K562 (cell line): ENCODE results near the gene CHMP1A. TPM values are rescaled to one million over a fixed set of nuclear protein-coding genes. Genes with fewer than 3 reads are reported as not detected.

Experiments
- ATAC-seq: fragments of 200-7000 bp; cut with Tn5 transposase; 3 replicates; pipeline ENCODE4 v1.9.1; 2020; ENCODE audit warnings: moderate library complexity
- BruUV-seq: library from RNA; stranded (reverse); fragments of 400-500 nt; replicated peaks from 2 replicates; lab custom pipeline; 2021; lab: Mats Ljungman, UMichigan
- CTCF ChIA-PET: fragments of 300-600 bp; formaldehyde crosslinking; extraction: SDS; loops from one replicate; lab custom pipeline; 2021; ENCODE audit warnings: low intra/inter-chr PET ratio; lab: Yijun Ruan, JAX
- POLR2A ChIA-PET: fragments of 300-600, 350-650 bp; sonication (Branson Sonifier 250); formaldehyde crosslinking; extraction: SDS; loops from one replicate; lab custom pipeline; 2021; ENCODE audit warnings: antibody characterized with exemption, inconsistent platforms; lab: Yijun Ruan, JAX
- DNase-seq, 4 experiments: peaks; one replicate each; pipeline versions ENCODE4 v3.0.0 to v3.0.0-alpha.2; 2011 to 2018; ENCODE audit warnings: low spot score in 3 of 4, mixed read lengths in 3 of 4; ENCODE audit errors: extremely low read depth in 1 of 4
- FAIRE-seq: peaks from 2 replicates; lab custom pipeline; 2011; peaks lifted over from hg19 to GRCh38; lab: Jason Lieb, UNC
- H2AFZ ChIP-seq: 2 replicates; pipeline ENCODE4 v1.6.0; 2011; ENCODE audit warnings: low read depth, low read length, control low read depth, inconsistent platforms
- H3K27ac ChIP-seq: fragments of 200-600 bp; 3 replicates; pipeline ENCODE4 v1.8.0; 2011; ENCODE audit warnings: low read depth, mild to moderate bottlenecking, control low read depth, inconsistent platforms, low read length, moderate library complexity, mixed read lengths; ENCODE audit errors: extremely low read depth
- H3K27me3 ChIP-seq, 2 experiments: fragments of 300-600 bp in 1 of 2; 2 replicates in 1 of 2; 3 replicates in 1 of 2; pipeline versions ENCODE4 v1.6.0 to v1.8.0; 2011; ENCODE audit warnings: inconsistent platforms in 2 of 2, low read length in 2 of 2, mild to moderate bottlenecking in 1 of 2, mixed read lengths in 1 of 2, moderate library complexity in 1 of 2; ENCODE audit not compliant: control insufficient read depth in 2 of 2, insufficient read depth in 2 of 2
- H3K36me3 ChIP-seq: fragments of 300-600 bp; 3 replicates; pipeline ENCODE4 v1.8.0; 2011; ENCODE audit warnings: mild to moderate bottlenecking, low read length, inconsistent platforms; ENCODE audit not compliant: control insufficient read depth, insufficient read depth
- H3K4me1 ChIP-seq, 2 experiments: fragments of 200-600 bp in 1 of 2; replicated peaks in 1 of 2; 2 replicates in 1 of 2; 3 replicates in 1 of 2; pipeline versions ENCODE4 v1.5.1 to v1.8.0; 2011; ENCODE audit warnings: inconsistent platforms in 2 of 2, low read length in 2 of 2, mild to moderate bottlenecking in 1 of 2, mixed read lengths in 1 of 2, moderate library complexity in 1 of 2; ENCODE audit not compliant: control insufficient read depth in 2 of 2, insufficient read depth in 2 of 2
- H3K4me2 ChIP-seq: 2 replicates; pipeline ENCODE4 v1.6.1; 2011; ENCODE audit warnings: low read length, control low read depth, inconsistent platforms, mixed read lengths; ENCODE audit not compliant: insufficient read depth
- H3K4me3 ChIP-seq: fragments of 200-600 bp; sonication (generic), shearing (Covaris generic); 2 replicates; pipeline ENCODE4 v1.5.1; 2016; ENCODE audit warnings: control low read depth, inconsistent platforms
- H3K79me2 ChIP-seq: fragments of 200-600 bp; 3 replicates; pipeline ENCODE4 v1.8.0; 2011; ENCODE audit warnings: low read length, inconsistent platforms; ENCODE audit not compliant: control insufficient read depth, insufficient read depth
- H3K9ac ChIP-seq, 2 experiments: 2 replicates each; pipeline versions ENCODE4 v1.6.0 to v1.6.1; 2011; ENCODE audit warnings: low read depth in 2 of 2, low read length in 2 of 2, control low read depth in 1 of 2, inconsistent platforms in 1 of 2, mild to moderate bottlenecking in 1 of 2, mixed read lengths in 1 of 2; ENCODE audit not compliant: insufficient read depth in 1 of 2
- H3K9me1 ChIP-seq: one replicate; pipeline ENCODE4 v1.6.0; 2011; ENCODE audit warnings: inconsistent platforms, mild to moderate bottlenecking, low read length, moderate library complexity; ENCODE audit not compliant: control insufficient read depth, insufficient read depth
- H3K9me3 ChIP-seq: replicated peaks from 2 replicates; pipeline ENCODE4 v1.5.1; 2011; ENCODE audit warnings: low read depth, low read length, inconsistent platforms; ENCODE audit not compliant: control insufficient read depth, insufficient read depth
- H4K20me1 ChIP-seq: replicated peaks from 2 replicates; pipeline ENCODE4 v1.6.1; 2011; ENCODE audit warnings: low read length, inconsistent platforms, mixed read lengths; ENCODE audit not compliant: control insufficient read depth, insufficient read depth
- CBFA2T3 ChIP-seq: fragments of 450-650 bp; IDR thresholded peaks from 2 replicates; pipeline ENCODE4 v1.6.1; 2017
- CC2D1A ChIP-seq: fragments of 450-650 bp; IDR thresholded peaks from 2 replicates; pipeline ENCODE4 v1.6.1; 2017; ENCODE audit warnings: mild to moderate bottlenecking
- GTF2A2 ChIP-seq: IDR thresholded peaks from 2 replicates; pipeline ENCODE4 v1.6.1; 2016; ENCODE audit warnings: mild to moderate bottlenecking, missing genetic modification characterization, missing compliant biosample characterization
- NCOA2 ChIP-seq, 2 experiments: fragments of 450-650 bp; IDR thresholded peaks; 2 replicates each; pipeline ENCODE4 v1.6.1; 2018; ENCODE audit warnings: mild to moderate bottlenecking in 2 of 2, moderate library complexity in 1 of 2; ENCODE audit not compliant: partially characterized antibody in 2 of 2
- NR4A1 ChIP-seq, 2 experiments: fragments of 250-450 bp in 1 of 2; fragments of 450-650 bp in 1 of 2; sonication (Bioruptor Pico) in 1 of 2; IDR thresholded peaks; 2 replicates each; pipeline versions ENCODE4 v1.4.0 to v1.6.1; 2016 to 2020; ENCODE audit warnings: mild to moderate bottlenecking in 2 of 2, missing compliant biosample characterization in 1 of 2, missing genetic modification characterization in 1 of 2, moderate library complexity in 1 of 2
- RB1 ChIP-seq: fragments of 450-650 bp; IDR thresholded peaks from 2 replicates; pipeline ENCODE4 v1.6.1; 2017; ENCODE audit warnings: low read depth, mild to moderate bottlenecking
- ZBTB17 ChIP-seq: fragments of 450-650 bp; formaldehyde crosslinking; IDR thresholded peaks from 2 replicates; pipeline ENCODE4 v1.4.0; 2020; ENCODE audit warnings: mild to moderate bottlenecking
- WGBS: fragments of 100-300 bp; shearing (Covaris generic); methylation state at CpG from one replicate; pipeline ENCODE4 v1.1.6; 2016; ENCODE audit warnings: low coverage, mixed read lengths; ENCODE audit not compliant: insufficient coverage; ENCODE audit errors: missing lambda C conversion rate; 5-methylcytosine and 5-hydroxymethylcytosine counted together
- in situ Hi-C: fragments of 300-500 bp; cut with MboI; formaldehyde crosslinking; loops from 4 replicates; pipeline ENCODE4 v1.15.0; 2018; ENCODE audit warnings: inconsistent platforms, mixed read lengths
- intact Hi-C: fragments of 100-400 bp; cut with micrococcal nuclease; formaldehyde crosslinking; loops from 2 replicates; pipeline ENCODE4 v1.14.2; 2022
- polyA plus RNA-seq, 8 experiments: library from polyadenylated mRNA; depleted of rRNA in 4 of 8; stranded (reverse) in 5 of 8; unstranded in 3 of 8; fragments of >200 nt; fragmentation: Nextera tagmentation in 2 of 8; fragmentation: Illumina TruSeq in 1 of 8; extraction: Ambion mirVana in 2 of 8; extraction: Trizol in 1 of 8; gene quantifications; 2 replicates each; pipeline versions ENCODE4 v1.2.1 to v1.2.3, GENCODE V29; 2011 to 2014; ENCODE audit warnings: inconsistent platforms in 1 of 8, missing spikeins in 1 of 8
- total RNA-seq, 7 experiments: library from RNA; depleted of rRNA in 6 of 7; stranded (reverse); fragments of >200 nt in 6 of 7; fragmentation: Illumina TruSeq in 2 of 7; extraction: Trizol in 2 of 7; gene quantifications; 2 replicates each; pipeline versions ENCODE4 v1.2.1 to v1.2.3, GENCODE V29; 2011 to 2021; ENCODE audit warnings: low replicate concordance in 1 of 7
- TF ChIP-seq, protein P1 (sequence below): fragments of 450-650 bp; IDR thresholded peaks from 2 replicates; pipeline ENCODE4 v1.6.1; 2016
- TF ChIP-seq, protein P2 (sequence below): fragments of 450-650 bp; formaldehyde crosslinking; IDR thresholded peaks from 2 replicates; pipeline ENCODE4 v1.4.0; 2022; ENCODE audit warnings: missing genetic modification characterization
- TF ChIP-seq, protein P3 (sequence below), 3 experiments: fragments of 200-800 bp in 1 of 3; fragments of 250-450 bp in 1 of 3; fragments of 450-650 bp in 1 of 3; sonication (Bioruptor Pico) in 1 of 3; sonication (Bioruptor generic) in 1 of 3; formaldehyde crosslinking in 1 of 3; IDR thresholded peaks; 2 replicates each; pipeline versions ENCODE4 v1.6.1 to v1.8.0; 2016 to 2022; ENCODE audit warnings: mild to moderate bottlenecking in 2 of 3, missing genetic modification characterization in 2 of 3, missing compliant biosample characterization in 1 of 3, moderate library complexity in 1 of 3
- TF ChIP-seq, protein P4 (sequence below): fragments of 250-450 bp; sonication (Bioruptor Pico); IDR thresholded peaks from 2 replicates; pipeline ENCODE4 v1.4.0; 2020; ENCODE audit warnings: mild to moderate bottlenecking

CHMP1A gene
- total and polyA plus RNA-seq, 9 of the 15 experiments (the other 6 are each of a cell fraction or from before 2014, with no cell fraction given) = 0.83 to 79.9 (median 45.2) TPM

DNA sequence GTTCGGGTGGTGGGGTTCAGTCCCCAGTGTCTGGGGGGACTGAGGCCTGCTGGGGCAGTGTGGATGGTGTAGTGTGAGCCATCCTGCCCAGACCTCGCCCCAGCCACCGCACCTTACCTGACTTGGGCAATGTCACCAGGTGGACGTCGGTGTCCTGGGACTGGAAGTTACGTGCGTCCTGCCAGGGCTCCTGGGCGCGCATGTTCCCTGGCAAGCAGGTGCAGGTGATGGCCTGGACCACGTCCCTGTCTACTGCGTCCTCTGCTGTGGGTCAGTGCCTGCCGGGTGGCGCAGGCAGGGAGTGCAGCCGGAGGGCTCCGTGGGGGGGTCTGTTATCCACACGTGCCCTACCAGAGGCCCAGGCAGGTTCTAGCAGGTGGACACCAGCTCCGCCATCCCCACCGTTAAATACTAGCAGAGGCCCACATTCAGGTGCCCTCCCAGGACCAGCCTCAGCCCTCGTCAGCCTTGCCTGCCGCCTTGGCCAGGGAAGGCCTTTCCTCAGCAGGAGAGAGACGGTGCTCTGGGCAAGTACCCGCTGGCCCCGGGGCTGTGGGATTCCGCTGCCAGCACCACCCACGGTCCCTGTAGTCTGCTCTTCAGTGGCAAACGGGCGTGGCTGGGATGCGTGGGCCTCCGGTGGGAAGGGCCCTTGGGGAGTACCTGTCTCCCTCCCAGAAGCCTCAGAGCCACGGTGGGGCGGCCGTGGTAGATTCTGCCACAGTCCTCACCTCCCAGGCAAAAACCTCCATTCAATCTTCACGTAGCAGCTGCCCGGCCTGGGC is 52.1 kb downstream of the CHMP1A start:
- Histone ChIP-seq H3K79me2 (no peaks in the 10 kb centered on the region), H4K20me1 (0 out of 2 replicates have a peak, but pooled peaks cover 5% of the 10 kb centered on the region), H3K36me3 (no peaks in the 10 kb centered on the region), H3K27ac (no peak overlapping the region), H2AFZ (no peak overlapping the region), H3K9me1 (no peaks in the 10 kb centered on the region), H3K9me3 (no peaks in the 10 kb centered on the region), H3K4me2 (no peak overlapping the region), H3K4me3 (no peak overlapping the region), H3K9ac (peak overlapping the region in 1 of 2 experiments; percentile 58; a peak in 1 of 4 replicates), H3K27me3 (no peaks in the 10 kb centered on the region), H3K4me1 (peaks cover 19 to 55% of the 10 kb centered on the region in 2 experiments; a peak in 4 of 5 replicates)
- WGBS = 61% methylated on average over 31 of the region's 34 CpGs
- POLR2A ChIA-PET = no interaction called here
- intact Hi-C loops = no loop called here
- BruUV-seq = no TSS peak
- TF ChIP-seq, protein P1, sequence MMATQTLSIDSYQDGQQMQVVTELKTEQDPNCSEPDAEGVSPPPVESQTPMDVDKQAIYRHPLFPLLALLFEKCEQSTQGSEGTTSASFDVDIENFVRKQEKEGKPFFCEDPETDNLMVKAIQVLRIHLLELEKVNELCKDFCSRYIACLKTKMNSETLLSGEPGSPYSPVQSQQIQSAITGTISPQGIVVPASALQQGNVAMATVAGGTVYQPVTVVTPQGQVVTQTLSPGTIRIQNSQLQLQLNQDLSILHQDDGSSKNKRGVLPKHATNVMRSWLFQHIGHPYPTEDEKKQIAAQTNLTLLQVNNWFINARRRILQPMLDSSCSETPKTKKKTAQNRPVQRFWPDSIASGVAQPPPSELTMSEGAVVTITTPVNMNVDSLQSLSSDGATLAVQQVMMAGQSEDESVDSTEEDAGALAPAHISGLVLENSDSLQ = no peak
- TF ChIP-seq GTF2A2 (tag) = no peak
- TF ChIP-seq, protein P2, sequence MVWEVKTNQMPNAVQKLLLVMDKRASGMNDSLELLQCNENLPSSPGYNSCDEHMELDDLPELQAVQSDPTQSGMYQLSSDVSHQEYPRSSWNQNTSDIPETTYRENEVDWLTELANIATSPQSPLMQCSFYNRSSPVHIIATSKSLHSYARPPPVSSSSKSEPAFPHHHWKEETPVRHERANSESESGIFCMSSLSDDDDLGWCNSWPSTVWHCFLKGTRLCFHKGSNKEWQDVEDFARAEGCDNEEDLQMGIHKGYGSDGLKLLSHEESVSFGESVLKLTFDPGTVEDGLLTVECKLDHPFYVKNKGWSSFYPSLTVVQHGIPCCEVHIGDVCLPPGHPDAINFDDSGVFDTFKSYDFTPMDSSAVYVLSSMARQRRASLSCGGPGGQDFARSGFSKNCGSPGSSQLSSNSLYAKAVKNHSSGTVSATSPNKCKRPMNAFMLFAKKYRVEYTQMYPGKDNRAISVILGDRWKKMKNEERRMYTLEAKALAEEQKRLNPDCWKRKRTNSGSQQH = no peak
- TF ChIP-seq CBFA2T3 = no peak
- TF ChIP-seq ZBTB17 (CRISPR knock-in tag) = no peak
- TF ChIP-seq RB1 = no peak
- no peak for TF ChIP-seq NR4A1 (CRISPR knock-in tag; IDR thresholded peaks at IDR 0.05)
- no peak for TF ChIP-seq NR4A1 (tag; IDR thresholded peaks at IDR 0.05)
- TF ChIP-seq, protein P3, sequence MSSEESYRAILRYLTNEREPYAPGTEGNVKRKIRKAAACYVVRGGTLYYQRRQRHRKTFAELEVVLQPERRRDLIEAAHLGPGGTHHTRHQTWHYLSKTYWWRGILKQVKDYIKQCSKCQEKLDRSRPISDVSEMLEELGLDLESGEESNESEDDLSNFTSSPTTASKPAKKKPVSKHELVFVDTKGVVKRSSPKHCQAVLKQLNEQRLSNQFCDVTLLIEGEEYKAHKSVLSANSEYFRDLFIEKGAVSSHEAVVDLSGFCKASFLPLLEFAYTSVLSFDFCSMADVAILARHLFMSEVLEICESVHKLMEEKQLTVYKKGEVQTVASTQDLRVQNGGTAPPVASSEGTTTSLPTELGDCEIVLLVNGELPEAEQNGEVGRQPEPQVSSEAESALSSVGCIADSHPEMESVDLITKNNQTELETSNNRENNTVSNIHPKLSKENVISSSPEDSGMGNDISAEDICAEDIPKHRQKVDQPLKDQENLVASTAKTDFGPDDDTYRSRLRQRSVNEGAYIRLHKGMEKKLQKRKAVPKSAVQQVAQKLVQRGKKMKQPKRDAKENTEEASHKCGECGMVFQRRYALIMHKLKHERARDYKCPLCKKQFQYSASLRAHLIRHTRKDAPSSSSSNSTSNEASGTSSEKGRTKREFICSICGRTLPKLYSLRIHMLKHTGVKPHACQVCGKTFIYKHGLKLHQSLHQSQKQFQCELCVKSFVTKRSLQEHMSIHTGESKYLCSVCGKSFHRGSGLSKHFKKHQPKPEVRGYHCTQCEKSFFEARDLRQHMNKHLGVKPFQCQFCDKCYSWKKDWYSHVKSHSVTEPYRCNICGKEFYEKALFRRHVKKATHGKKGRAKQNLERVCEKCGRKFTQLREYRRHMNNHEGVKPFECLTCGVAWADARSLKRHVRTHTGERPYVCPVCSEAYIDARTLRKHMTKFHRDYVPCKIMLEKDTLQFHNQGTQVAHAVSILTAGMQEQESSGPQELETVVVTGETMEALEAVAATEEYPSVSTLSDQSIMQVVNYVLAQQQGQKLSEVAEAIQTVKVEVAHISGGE (CRISPR knock-in tag; IDR thresholded peaks at IDR 0.05) = no peak
- no peak for TF ChIP-seq CC2D1A
- TF ChIP-seq, protein P4, sequence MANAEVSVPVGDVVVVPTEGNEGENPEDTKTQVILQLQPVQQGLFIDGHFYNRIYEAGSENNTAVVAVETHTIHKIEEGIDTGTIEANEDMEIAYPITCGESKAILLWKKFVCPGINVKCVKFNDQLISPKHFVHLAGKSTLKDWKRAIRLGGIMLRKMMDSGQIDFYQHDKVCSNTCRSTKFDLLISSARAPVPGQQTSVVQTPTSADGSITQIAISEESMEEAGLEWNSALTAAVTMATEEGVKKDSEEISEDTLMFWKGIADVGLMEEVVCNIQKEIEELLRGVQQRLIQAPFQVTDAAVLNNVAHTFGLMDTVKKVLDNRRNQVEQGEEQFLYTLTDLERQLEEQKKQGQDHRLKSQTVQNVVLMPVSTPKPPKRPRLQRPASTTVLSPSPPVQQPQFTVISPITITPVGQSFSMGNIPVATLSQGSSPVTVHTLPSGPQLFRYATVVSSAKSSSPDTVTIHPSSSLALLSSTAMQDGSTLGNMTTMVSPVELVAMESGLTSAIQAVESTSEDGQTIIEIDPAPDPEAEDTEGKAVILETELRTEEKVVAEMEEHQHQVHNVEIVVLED (CRISPR knock-in tag) = no peak
- no peak for TF ChIP-seq NCOA2 (IDR thresholded peaks at IDR 0.05; ENCODE audit: partially characterized antibody in 2 of 2)
- in situ Hi-C loops = no loop called here
- FAIRE-seq (no peak), ATAC-seq (no peak), DNase-seq (no peak)
- CTCF ChIA-PET = no interaction called here
